Stimulated activated CD8-positive, alpha-beta memory T cell treated with anti-CD3 and anti-CD28 coated beads, Interleukin-12 subunit alpha, Interleukin-12 subunit beta, amount 100 ng/mL, for 24 hours (primary cell): ENCODE data around the gene MMP11.

Source experiments
- DNase-seq: peaks from one replicate; pipeline ENCODE4 v3.0.0-alpha.2; 2020; ENCODE audit errors: extremely low read depth

The MMP11 gene

DNA sequence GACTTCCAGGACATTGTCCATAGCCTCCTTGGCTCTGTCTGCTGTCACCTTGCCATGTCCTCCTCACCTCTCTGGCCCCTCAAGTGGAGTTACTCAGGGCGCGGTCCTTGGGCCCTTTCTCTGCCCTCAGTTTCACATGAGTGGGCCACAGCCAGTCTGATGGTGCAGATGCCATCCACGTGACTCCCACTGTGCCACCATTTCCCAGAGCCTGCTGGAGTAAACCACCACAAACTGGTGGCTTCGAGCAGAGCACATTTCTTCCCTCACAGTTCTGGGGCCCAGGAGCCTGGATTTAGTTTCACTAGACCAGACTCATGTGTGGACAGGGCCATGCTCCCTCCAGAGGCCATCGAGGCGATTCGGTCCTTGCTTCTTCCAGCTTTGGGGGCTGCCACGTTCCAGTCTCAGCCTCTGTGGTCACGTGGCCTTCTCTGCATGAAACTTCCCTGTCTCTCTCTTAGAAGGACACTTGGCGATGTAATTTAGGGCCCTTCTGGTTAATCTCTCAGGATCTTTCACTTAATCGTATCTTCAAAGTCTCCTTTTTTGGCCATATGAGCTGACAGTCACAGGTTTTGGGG lies 28.7 kb downstream of the MMP11 start:
- no peak for DNase-seq

DNA sequence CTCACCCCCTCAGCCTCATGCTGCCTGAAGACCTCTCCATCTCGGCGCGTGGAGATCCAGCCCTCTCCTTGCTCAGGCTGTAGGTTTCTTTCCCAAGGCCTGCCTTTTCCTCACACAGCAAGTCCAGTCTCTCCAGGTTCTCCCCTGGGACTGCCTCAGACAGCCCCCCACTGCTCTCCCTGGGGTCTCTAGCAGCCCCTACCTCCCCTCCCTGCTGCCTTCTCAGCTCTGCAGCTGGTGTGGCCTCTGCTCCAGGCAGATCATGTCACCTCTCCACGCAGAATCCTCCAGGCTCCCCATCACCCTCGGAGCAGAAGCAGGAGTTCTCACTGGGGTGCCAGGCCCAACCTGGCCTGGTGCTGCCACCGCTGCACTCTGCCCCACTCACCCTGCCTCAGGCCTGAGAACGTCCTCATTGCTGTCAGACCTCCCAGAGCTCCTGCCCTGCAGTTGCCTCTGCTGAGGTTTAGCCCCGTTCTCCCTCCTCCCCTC lies 29.3 kb downstream of the MMP11 start:
- DNase-seq = no peak

DNA sequence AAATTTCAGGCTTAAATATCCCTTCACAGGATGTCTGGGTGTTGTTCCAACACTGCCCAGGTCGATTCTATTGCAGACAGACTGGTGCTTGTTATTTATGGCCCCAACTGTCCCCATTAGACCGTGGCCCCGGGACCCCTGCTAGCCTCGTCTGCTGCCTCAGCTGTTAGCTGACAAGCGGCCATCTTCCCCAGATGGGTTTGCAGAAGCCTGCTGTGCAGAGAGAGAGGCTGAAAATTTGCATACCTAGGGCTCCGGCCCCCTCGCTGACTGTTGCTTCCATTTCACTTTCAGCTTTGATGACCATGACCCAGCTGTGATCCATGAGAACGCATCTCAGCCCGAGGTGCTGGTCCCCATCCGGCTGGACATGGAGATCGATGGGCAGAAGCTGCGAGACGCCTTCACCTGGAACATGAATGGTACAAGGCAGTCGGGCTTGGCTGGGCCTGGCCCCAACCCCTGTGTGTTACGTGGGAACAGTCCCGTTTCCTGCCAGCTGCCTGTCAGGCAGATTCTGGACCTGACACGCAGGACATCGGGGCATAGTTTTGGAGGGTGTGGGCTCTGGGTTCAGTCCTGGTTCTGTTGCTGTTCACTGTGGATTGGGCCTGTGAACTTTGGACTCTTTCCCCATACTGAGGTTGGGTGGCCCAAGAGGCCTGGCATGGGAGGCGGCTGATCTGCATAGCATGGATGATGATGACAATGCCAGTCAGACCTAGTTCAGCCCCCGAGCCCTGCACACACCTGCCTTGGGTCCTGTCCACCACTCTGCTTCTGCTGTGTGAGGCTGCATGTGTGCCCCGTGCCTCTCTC lies 30.6 kb downstream of the MMP11 start:
- DNase-seq = no peak

DNA sequence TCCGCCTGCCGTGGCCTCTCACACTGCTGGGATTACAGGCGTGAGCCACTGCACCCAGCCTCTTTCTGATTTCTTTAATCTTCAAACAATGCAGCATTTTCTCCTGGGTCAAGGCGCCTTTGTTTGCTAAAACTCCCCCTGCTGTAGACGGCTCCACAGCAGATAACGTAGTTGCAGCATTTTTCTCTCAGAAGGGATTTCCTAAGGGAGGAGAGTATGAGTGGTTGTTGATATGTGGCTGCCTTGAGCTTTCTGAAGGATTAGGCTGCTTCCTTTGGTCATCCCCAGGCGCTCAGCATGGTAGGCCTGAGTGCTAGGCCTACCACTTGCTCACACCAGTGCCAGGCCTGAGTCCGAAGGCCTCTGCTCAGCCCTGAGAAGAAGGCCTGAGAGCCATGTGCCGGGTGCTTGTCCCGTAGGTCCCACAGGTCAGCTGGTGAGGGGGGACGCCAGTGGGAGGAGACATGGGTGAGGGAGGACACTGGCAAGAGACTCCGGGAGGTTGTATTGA lies 32.2 kb downstream of the MMP11 start:
- DNase-seq = no peak

DNA sequence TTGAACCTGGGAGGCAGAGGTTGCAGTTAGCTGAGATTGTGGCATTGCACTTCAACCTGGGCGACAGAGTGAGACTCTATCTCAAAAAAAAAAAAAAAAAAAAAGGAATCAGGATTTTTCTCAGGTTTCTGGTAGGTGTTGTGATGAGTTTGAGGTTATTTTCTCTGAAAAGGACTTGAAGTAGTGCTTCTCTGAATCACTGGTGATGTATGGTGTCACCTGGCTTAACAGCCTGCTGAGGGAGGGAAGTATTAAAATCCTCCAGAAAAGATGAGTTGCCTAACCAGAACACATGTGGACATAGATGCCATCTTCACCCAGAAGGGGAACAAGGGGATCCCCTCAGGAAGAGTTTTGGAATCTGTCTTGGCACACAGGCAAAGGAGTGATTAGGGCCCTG lies 34.2 kb downstream of the MMP11 start:
- DNase-seq = no peak

DNA sequence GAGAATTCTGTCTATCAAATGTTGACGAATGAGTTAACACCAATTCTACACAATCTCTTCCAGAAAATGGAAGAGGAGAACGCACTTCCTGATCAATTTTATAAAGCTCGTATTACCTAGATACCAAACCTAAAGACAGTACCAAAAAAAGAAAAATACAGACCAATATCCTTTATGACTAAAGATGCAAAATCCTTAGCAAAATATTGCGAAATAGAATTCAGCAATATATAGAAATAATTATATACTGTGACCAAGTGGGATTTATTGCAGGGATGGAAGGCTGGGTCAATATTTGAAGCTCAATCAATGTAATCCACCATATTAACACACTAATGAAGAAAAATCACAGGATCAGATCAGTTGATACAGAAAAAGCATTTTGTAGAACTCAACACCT lies 39.7 kb downstream of the MMP11 start:
- DNase-seq = no peak

DNA sequence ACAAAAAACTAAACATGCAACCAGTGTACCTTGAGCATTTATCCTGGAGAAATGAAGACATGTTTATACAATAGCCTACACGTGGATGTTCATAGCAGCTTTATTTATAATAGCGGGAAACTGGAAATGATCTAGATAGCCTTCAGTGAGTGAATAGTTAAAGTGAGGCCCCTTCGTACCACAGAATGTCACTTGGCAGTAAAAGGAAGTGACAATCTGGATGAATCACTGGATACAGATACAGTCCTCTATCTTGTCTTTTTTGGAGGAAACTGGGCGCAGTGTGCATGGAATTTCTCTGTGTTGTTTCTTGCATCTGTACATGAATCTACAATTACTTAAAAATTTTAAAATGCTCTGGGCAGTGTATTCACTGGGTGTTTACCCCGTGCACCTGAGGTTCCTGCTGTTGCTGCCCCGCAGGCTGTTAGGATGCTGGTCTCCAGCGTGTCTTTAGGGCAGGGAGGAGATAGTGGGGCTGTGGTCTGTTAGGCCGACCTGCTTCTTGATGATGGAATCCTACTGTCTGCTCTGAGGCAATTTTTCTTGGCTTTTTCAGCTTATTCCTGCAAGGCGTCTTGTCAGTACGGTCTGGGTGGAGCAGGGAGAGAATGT lies 43.0 kb downstream of the MMP11 start:
- DNase-seq = no peak

DNA sequence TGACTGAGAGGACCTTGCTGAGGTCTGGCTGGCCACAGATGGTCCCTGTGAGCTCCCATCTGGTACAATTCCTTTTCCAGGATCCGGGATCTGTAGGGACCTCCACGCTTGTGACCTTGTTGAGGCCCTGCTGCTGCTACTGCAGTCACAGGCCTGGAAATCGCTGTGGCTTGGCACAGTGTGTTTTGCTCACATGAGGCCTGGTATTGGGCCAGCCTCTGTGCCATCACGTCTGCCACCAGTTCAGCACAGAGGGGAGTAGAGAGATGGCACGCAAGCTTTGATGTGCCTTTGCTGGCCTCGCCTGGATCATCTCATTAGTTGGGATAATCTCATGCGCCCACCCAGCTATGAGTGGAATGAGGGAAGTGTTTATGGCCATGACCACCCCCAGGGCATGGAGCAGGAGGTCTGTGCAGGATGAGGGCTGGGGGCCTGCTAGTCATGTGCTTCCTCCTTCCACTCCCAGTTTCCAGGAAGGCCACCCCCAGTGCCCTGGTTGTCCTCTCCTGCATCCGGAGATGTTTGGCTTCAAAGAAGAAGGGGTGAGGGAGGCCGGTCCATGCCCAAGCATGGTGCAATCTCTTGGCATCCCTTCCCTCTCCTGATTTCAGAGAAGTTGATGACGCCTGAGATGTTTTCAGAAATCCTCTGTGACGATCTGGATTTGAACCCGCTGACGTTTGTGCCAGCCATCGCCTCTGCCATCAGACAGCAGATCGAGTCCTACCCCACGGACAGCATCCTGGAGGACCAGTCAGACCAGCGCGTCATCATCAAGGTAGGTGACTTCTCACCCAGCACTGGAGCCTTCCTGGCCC lies 43.7 kb downstream of the MMP11 start:
- no peak for DNase-seq

DNA sequence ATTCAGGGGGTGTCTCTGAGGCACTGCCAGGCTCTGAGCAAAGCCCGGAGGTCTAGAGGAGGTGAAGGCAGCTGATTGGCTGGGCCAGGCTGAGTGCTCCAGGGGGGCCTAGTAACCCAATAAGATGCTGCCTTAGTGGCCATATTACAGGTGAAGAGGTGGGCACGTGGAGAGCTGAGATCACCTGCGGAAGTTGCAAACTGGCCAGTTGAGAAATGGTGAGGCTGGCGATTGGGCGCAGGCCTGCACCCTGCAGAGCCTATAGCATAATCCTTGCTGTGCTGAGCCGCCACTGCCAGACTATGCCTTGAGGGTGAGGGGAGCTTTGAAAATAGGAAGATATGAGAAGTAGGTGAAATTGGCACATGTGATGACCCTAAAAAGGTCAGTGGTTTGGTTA lies 44.5 kb downstream of the MMP11 start:
- no peak for DNase-seq

DNA sequence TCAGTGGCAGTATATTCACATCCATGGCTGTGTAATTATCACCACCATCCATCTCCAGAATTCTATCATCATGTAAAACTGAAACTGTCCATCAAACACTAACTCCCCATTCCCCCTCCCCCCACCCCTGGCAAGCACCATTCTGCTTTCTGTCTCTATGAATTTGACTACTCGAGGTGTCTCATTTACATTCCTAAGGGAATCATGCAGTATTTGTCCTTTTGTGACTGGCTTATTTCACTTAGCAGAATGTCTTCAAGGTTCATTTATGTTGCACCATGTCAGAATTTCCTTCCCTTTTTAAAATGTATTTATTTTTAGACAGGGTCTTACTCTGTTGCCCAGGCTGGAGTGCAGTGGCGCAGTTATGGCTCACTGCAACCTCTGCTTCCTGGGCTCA lies 45.9 kb downstream of the MMP11 start:
- no peak for DNase-seq

DNA sequence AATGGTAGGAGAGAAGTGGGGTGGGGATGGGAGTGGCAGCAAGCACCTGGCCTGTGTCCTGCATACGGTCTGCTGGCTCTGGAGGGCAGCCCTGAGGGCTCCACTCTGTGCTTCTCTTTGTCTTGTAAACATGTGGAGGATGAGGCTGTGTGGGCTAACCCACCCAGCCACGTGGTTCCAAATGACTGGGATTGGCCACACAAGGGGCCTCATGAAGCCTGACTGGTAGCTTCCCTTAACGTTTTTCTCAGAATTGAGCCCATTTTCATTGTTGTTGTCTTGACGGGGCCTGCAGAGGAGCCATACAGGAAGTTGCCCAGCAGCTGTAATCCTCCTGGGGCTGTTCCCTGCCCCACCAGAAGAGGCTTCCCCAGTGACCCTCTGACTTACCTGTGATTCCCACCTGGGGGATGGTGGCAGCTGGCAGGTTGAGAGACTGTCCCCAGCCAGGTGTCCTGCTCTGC lies 48.1 kb downstream of the MMP11 start:
- no peak for DNase-seq

DNA sequence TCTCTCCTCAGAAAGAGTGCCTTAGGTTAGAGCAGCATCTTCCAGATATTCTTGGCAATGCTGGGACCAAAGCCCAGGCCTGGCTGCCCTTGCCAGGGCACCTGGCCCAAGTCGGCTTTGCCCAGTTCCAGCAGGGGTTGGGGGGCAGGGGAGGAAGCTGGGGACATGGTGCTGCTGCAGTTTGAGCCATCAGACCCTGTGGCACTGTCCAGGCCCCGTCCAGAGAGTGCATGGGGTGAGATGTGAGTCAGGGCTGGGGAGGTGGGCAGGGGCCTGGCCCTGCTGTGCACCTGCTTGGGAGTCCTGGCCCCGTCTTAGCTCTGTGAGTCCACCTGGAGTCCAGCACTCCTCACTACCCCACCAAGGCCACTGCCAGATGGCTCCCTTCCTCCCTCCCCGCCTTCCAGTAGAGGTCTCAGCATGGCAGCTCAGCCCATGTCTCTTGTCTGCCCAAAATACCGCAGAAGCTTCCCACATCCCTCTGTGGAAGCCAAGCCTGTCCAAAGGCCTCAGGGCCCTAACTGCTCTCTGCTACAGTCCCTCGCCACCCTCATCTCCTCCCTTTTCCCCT lies 49.5 kb downstream of the MMP11 start:
- no peak for DNase-seq

DNA sequence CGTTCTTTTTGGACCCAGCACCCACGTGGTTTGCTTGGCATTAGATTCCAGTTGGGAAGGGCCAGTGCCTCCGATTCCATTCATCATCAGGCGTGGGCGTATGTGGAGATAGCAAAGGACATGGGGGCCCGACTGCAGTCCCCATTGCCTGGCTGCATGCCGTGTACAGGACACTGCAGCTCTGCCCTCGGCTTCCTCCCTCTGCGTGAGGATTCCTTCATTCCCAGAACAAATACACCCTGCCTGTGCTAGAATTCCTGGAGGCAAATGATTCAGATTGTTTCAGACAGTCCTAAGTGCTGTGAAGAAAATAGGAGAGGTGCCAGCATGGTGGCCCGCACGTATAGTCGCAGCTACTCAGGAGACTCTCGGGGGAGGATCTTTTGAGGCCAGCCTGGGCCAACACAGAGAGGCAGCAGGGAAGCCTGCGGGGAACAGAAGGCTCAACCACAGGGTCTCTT lies 50.7 kb downstream of the MMP11 start:
- no peak for DNase-seq

DNA sequence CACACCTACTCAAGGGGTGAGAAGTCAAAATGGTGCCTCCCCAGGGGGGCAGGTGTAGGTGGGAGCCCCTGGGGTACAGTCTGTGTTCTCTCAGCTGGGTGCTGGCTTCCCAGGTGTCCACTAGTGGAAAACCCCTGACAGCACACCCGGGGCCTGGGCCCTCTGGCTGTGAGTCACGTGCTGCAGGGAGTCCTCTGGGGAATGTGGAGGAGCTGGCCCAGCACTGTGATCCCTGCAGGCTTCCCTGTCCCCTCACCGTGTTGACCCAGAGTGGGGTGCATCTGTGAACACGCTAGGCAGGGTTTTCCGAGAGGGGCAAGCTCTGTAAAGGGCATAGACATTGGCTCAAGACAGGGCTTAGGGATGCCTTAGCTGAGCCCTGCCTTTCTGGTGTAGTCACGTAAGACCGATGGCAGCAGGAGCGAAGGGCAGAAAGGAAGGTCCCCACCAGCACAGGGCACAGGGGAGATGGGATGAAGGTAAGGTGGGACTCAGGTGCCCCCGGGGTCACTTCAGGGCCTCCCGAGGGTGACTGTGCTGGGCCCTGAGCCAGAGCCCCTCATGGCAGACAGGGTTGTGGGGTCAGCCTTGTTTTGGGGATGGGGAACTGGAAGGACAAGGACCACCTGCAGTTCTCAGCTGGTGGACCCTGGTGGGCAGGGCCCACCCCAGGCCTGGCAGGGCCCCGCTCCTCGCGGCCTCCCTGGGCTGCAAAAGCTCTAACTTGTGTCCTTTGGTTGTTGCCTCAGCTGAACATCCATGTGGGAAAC lies 52.0 kb downstream of the MMP11 start:
- no peak for DNase-seq

DNA sequence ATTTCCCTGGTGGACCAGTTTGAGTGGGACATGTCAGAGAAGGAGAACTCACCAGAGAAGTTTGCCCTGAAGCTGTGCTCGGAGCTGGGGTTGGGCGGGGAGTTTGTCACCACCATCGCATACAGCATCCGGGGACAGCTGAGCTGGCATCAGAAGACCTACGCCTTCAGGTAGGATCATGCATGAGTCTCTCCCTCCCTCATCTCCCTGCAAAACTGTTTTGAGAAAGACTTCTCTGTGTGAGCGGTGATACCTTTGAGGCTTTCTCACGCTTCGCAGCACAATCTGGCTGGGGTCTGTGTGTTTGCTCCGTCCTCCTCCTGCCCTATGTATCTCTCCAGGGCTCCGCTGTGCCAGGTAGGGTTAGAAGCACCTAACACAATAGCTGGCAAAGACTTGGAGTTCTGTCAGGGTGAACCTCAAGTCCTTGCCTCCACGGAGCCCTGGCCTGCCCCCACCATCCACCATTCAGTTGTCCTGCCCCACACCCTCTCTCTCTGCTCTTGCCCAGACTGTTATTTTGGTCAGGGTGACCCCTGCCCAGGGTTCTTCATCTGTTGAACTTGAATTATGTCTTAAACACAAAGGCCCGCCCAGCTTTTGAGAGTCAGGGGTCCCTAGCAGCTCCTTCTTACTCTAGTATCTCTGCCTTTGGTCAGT lies 52.7 kb downstream of the MMP11 start:
- no peak for DNase-seq

DNA sequence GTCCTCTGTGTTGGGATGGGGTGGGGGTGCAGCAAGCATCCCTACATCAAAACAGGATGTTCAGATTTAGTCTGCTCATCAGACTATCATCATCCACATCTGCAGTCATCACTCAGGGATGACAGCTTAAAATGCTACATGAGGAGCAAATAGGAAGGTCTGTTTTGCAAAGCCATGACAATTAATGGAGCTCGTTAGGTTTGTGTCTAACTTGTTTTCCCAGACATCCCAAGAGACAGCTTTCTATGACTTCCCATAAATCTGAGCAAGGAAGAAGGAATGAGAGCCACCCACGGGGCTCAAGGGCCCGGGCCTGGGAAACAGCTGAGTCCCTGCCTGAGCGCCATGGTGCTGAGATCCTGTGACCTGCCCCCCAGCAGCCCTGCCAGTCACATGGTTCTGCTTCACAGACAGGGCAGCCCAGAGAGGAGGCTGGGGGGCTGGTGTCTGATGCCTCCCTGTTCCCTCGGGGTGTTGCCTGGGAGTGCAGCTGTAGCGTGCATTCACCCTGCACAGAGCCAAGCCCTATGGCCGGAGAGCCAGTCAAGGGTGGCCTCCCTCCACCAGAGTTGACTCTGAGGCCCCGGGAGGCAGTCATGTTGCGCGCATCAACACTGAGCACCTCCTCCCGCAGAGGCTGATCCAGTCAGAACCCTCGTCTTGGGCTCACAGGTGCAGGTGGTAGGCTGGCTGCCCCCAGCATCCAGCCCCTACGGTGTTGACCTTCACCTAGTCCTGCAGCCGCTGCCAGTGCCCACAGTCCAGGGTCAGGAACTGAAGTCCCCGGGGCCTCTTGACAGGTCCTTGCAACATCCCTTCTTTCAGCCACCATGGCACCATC lies 54.1 kb downstream of the MMP11 start:
- DNase-seq = no peak

DNA sequence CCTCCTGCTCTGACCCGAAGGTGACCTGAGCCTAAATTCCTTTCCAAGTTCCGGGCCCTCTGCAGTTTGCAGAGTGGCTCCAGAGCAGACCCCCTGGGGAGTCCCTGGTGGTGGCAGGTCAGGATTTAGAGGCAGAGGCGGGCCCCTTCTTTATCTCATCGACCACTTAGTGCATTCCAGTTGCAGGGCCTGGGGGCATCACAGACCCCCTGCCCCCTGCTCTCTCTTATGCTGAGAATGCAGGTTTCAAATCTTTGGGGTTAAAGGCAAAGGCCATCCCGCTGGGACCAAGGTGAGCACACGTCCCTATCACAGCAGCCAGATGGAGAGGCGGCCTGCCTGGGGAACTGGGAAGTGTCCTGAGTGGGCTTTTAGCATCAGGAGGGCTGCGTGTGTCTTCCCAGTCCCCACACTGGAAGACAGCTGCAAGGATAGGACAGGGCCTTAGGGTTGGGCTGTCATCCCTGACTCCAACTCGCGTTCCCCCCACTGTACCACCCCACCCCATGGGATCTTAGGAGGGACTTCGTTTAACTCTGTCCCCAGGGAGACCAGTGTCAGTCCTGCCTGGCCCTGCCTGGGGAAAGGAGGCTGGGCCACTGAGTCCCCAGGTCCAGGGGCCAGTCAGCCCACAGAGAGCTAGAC lies 54.8 kb downstream of the MMP11 start:
- no peak for DNase-seq

DNA sequence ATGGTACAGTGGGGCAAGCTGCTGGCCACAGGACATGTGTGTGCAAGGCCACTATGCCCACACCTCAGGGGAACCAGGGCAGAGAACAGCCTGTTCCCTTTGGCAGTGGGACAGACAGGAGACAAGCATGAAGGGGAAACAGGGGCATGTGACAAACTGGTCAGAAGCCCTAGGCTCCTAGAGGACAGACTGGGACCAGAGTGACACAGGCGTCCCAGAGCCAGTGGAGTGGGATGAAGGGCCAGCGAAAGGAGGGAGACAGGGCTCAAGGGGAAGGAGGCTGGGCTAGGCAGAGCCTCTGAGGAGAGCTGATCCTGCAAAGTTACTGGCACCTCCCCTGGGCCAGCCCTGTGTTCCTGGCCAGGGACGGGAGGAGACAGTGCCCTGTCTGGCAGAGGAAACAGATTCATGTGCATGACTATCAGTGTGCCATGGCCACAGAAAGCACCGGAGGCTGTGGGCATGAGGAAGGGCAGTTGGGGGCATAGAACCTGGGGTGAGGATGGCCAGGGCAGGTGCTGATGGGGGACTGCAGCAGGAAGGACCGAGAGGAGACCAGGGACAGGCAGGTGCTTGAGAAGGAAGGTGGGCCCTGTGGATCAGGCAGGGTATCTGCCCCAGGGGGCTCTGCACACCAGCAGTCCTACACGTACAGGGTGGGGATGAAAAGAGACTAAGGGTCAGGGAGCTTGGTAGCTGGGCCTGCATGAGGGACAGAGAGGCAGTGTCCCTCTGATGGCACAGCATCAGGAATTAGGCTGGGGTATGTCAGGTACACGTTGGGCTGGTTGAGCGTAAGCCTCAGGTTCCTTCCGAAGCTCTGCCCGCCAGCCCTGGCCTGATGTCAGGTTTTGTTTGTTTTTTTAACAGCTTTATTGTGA lies 56.4 kb downstream of the MMP11 start:
- DNase-seq = no peak
